Activated gamma-delta T cell treated with anti-CD3 and anti-CD28 coated beads, Interleukin-2, amount 50 U/mL, for 16 hours (primary cell): ENCODE measurements around the gene ZNF10.

Source experiments
- DNase-seq: peaks from one replicate; pipeline ENCODE4 v3.0.0-alpha.2; 2020; ENCODE audit warnings: low read depth

ZNF10 gene

GRCh38 chr12:133130038-133130807, at the start of gene ZNF10, which contains the start of gene ZNF891:
TSS of gene ZNF10 (plus strand) at chr12:133130627. CDS start at chr12:133144493, 13,866 bp downstream.
TSS of gene ZNF891 (minus strand) at chr12:133130274. CDS start at chr12:133121918, 8,356 bp downstream.
- peak; percentile 93 for DNase-seq

GRCh38 chr12:133081159-133081780, 49.2 kb upstream of the ZNF10 start:
- no peak for DNase-seq

- DNase-seq: no peak
These were observed 47.1 kb upstream of the ZNF10 start for GRCh38 chr12:133083345-133083744.

GRCh38 chr12:133105620-133106019, 24.8 kb upstream of the ZNF10 start:
- no peak for DNase-seq

GRCh38 chr12:133106253-133106652, 24.2 kb upstream of the ZNF10 start:
- no peak for DNase-seq

GRCh38 chr12:133107121-133107520, 23.3 kb upstream of the ZNF10 start:
- DNase-seq: no peak

GRCh38 chr12:133108150-133108549, 22.3 kb upstream of the ZNF10 start:
- DNase-seq: no peak

GRCh38 chr12:133120385-133121191, 9.8 kb upstream of the ZNF10 start:
- DNase-seq: no peak

GRCh38 chr12:133124674-133125073, 5.8 kb upstream of the ZNF10 start:
- no peak for DNase-seq

- no peak for DNase-seq
These were observed 924 bp upstream of the ZNF10 start for GRCh38 chr12:133129368-133130037.

- no peak for DNase-seq
These were observed 341 bp downstream of the ZNF10 start for GRCh38 chr12:133130808-133131128.

GRCh38 chr12:133135747-133136146, 5.3 kb downstream of the ZNF10 start:
- DNase-seq: no peak

GRCh38 chr12:133145981-133146380, 15.6 kb downstream of the ZNF10 start:
- DNase-seq: no peak

GRCh38 chr12:133156125-133156690, 25.8 kb downstream of the ZNF10 start:
- DNase-seq: no peak

- DNase-seq: no peak
These were observed 35.3 kb downstream of the ZNF10 start for GRCh38 chr12:133165776-133166175.

GRCh38 chr12:133172491-133172890, 42.1 kb downstream of the ZNF10 start:
- no peak for DNase-seq

GRCh38 chr12:133174901-133175300, 44.5 kb downstream of the ZNF10 start:
- no peak for DNase-seq

- DNase-seq: no peak
These were observed 50.2 kb downstream of the ZNF10 start for GRCh38 chr12:133180669-133181068.

GRCh38 chr12:133181238-133181959, 51.0 kb downstream of the ZNF10 start, which contains the start of gene ZNF268:
TSS of gene ZNF268 (plus strand) at chr12:133181495. CDS start at chr12:133181998, 503 bp downstream.
- DNase-seq: peak; percentile 86

GRCh38 chr12:133190176-133190575, 59.7 kb downstream of the ZNF10 start:
- DNase-seq: no peak

GRCh38 chr12:133192847-133193246, 62.4 kb downstream of the ZNF10 start:
- DNase-seq: no peak
